Ovary (tissue), 3 donors: Measurements from ENCODE around the gene RUSF1.

Experiments
- CTCF ChIP-seq, 3 donors: fragments of 450-650 bp in 2 of 3; fragments of 200-600 bp in 1 of 3; IDR thresholded peaks; one replicate each; pipeline versions ENCODE4 v1.5.1 to v1.8.0; 2016 to 2022; ENCODE audit warnings: antibody characterized with exemption in 3 of 3, mild to moderate bottlenecking in 1 of 3
- POLR2A ChIP-seq: fragments of 450-650 bp; IDR thresholded peaks from one replicate; pipeline ENCODE4 v1.6.1; 2017; ENCODE audit warnings: antibody characterized with exemption, mild to moderate bottlenecking, moderate library complexity
- donor health status: DM: no; HTN: no; CAD: no.

DNA sequence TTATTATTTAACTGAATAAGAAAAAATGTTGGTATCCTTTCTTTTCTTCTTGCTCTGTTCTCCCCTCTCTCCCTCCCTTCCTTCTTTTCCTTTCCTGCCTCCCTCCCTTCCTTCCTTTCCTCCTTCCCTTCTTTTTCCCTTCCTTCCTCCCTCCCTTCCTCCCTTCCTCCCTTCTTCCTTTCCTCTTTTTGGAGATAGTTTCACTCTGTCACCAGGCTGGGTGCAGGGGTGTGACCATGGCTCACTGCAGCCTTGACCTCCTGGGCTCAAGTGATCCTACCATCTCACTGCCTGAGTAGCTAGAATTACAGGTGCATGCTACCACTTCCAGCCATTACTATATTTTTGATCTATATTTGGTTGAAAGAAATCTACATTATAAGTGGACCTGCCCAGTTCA, 5.7 kb upstream of the RUSF1 start:
- TF ChIP-seq CTCF (IDR thresholded peaks at IDR 0.05), result no peak
- TF ChIP-seq POLR2A, result no peak
